Uterus (tissue), 4 donors: Measurements from ENCODE around the gene NCOR2. TPM values are rescaled to one million over a fixed set of nuclear protein-coding genes. Genes with fewer than 3 reads are reported as not detected.
A peak's percentile ranks its signal among the peaks of the same experiment; 100 is the strongest.

Experiments used
- DNase-seq, 2 donors: peaks; one replicate each; pipeline ENCODE4 v3.0.0-alpha.2; 2019 to 2020
- H3K27ac ChIP-seq, 2 donors: fragments of 200-600 bp; sonication (generic); 1 replicate in 1 of 2; 2 replicates in 1 of 2; pipeline ENCODE4 v1.5.1; 2016 to 2018
- H3K27me3 ChIP-seq, 2 donors: fragments of 200-600 bp; sonication (generic); one replicate each; pipeline ENCODE4 v1.5.1; 2018 to 2019; ENCODE audit warnings: control low read depth in 1 of 2
- H3K36me3 ChIP-seq, 2 donors: fragments of 200-600 bp; sonication (generic); one replicate each; pipeline ENCODE4 v1.5.1; 2019; ENCODE audit warnings: control low read depth in 1 of 2
- H3K4me1 ChIP-seq, 2 donors: fragments of 200-600 bp; sonication (generic); one replicate each; pipeline ENCODE4 v1.5.1; 2018 to 2019; ENCODE audit warnings: control low read depth in 1 of 2
- H3K4me3 ChIP-seq, 2 donors: fragments of 200-600 bp; sonication (generic); 1 replicate in 1 of 2; 2 replicates in 1 of 2; pipeline ENCODE4 v1.5.1; 2018 to 2019; ENCODE audit warnings: mild to moderate bottlenecking in 1 of 2
- H3K9me3 ChIP-seq, 2 donors: fragments of 200-600 bp; sonication (generic); one replicate each; pipeline ENCODE4 v1.5.1; 2019; ENCODE audit warnings: control low read depth in 1 of 2
- POLR2A ChIP-seq, 2 donors: fragments of 450-650 bp; IDR thresholded peaks; one replicate each; pipeline ENCODE4 v1.6.1; 2016; ENCODE audit warnings: antibody characterized with exemption in 2 of 2, mild to moderate bottlenecking in 1 of 2, moderate library complexity in 1 of 2
- intact Hi-C: fragments of 100-400 bp; cut with DNase I; formaldehyde crosslinking; loops from one replicate; pipeline ENCODE4 v1.15.1; 2023; ENCODE audit warnings: low total_unique reads
- total RNA-seq, 4 donors: library from RNA; depleted of rRNA in 3 of 4; stranded (reverse); fragments of >200 nt in 3 of 4; gene quantifications; one replicate each; pipeline versions ENCODE4 v1.1.0 to v1.2.4, GENCODE V29; 2014 to 2023
- TF ChIP-seq, protein P1 (sequence below), 4 experiments: fragments of 200-600 bp in 2 of 4; fragments of 450-650 bp in 2 of 4; sonication (generic) in 2 of 4; IDR thresholded peaks; one replicate each; pipeline ENCODE4 v1.5.1; 2016 to 2019; ENCODE audit warnings: antibody characterized with exemption in 4 of 4, mild to moderate bottlenecking in 2 of 4, moderate library complexity in 1 of 4
- donor health status: DM: yes; HTN: yes; CAD: no.

The NCOR2 gene
- total RNA-seq, 4 donors from 2014 or later: 65.1 to 436 (median 102) TPM

DNA sequence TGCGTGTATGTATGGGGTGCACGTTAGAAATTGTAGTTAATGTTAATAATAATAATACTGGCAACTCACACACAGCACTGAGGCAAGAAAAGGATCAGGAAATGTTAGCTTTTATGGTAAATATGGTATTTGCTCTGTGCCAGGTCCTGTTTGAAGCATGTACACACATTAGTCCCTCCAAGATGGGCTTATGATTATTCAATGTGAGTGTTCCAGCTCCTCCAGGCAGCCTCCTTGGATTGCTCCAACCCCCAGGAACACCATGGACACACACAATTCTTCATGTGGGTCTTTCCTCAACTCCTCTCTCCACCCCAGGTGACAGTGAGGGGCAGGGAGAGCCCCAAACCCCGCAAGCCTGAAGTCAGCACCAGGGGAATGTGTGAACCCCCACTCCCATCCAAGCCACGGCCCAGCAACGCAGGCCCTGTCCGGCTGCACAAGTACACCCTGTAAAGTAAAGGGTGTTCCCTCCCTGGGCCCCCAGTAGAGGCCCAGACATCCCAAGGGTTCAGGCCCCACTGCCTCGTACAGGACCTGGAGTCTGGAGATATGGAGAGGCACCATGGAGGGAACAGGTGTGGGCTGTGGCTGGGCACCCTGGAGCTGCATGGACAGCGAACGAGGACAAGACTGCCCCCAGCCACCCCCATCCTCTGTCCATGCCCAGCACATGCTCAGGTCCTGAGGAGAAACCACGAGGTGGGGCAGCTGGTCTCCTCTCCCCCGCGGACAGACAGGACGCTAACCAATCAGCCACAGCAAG lies 41.3 kb downstream of the NCOR2 start:
- Histone ChIP-seq H3K9me3 (no peaks in the 10 kb centered on the region), H3K4me3 (no peak overlapping the region), H3K27me3 (no peaks in the 10 kb centered on the region), H3K4me1 (peaks cover 0 to under 1% of the 10 kb centered on the region in 2 donors), H3K36me3 (no peaks in the 10 kb centered on the region), H3K27ac (no peak overlapping the region)
- no peak for DNase-seq
- TF ChIP-seq, protein P1, sequence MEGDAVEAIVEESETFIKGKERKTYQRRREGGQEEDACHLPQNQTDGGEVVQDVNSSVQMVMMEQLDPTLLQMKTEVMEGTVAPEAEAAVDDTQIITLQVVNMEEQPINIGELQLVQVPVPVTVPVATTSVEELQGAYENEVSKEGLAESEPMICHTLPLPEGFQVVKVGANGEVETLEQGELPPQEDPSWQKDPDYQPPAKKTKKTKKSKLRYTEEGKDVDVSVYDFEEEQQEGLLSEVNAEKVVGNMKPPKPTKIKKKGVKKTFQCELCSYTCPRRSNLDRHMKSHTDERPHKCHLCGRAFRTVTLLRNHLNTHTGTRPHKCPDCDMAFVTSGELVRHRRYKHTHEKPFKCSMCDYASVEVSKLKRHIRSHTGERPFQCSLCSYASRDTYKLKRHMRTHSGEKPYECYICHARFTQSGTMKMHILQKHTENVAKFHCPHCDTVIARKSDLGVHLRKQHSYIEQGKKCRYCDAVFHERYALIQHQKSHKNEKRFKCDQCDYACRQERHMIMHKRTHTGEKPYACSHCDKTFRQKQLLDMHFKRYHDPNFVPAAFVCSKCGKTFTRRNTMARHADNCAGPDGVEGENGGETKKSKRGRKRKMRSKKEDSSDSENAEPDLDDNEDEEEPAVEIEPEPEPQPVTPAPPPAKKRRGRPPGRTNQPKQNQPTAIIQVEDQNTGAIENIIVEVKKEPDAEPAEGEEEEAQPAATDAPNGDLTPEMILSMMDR (IDR thresholded peaks at IDR 0.05): no peak
- TF ChIP-seq POLR2A (IDR thresholded peaks at IDR 0.05): no peak
- intact Hi-C loops: no loop called here

DNA sequence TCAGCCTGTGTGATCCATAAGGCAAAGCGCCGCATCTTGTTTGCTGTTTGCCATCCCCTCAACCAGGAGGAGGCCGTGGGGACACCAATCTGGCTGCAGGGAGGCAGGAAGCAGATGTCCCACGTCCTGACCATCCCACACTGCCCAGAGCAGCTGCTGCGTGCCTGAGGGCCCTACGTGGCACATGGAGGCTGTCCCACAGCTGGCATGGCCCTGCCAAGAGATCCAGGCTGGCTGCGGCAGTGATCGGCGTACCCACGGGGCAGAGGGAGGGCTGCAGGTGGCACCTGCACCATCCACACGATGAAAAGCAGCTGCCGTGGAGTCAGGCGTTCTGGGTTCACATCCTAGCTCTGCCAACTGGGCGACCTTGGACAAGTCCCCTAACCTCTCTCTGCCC lies 42.0 kb downstream of the NCOR2 start:
- no peaks in the 10 kb centered on the region for H3K27me3 ChIP-seq
- H3K4me3 ChIP-seq: no peak overlapping the region
- H3K27ac ChIP-seq: peak overlapping the region; percentile 61 to 68
- H3K4me1 ChIP-seq: peaks cover 4 to 5% of the 10 kb centered on the region in 2 donors
- no peaks in the 10 kb centered on the region for H3K9me3 ChIP-seq
- TF ChIP-seq, protein P1 (IDR thresholded peaks at IDR 0.05): no peak
- TF ChIP-seq POLR2A (IDR thresholded peaks at IDR 0.05): no peak
- intact Hi-C loops: no loop called here
- H3K36me3 ChIP-seq: no peaks in the 10 kb centered on the region
- DNase-seq: no peak

DNA sequence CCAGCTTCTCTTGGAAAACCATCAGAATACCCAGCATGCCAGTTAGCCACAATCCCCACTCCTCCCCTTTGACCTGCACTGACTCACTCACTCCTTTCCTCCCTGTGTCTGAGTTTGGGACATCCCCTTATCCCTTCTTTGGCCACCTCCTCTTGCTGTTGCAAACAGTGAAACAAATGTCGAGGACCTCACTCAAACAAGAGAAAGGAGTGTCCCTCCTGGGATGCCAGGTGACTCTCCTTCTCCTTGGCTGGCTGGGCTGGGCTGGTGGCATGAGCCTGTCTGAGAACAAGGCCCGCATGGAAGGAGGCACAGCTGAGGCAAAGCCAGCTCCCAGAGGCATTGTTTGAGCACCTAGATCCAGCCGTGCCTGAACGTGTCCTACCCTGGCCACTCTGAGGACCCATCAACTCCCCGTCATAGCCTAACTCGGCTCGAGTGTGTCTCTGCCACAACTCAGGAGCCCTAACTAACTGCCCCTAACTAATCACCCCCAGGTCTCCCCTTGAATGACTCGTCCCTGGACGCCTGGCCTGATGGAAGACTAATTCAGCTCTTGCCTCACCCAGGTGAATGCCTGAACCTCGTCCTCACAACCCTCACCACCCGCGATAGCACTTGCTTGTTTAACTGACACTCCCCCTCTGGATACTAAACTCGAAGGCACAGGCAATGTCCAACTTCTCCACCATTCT lies 43.0 kb downstream of the NCOR2 start:
- no peaks in the 10 kb centered on the region for H3K9me3 ChIP-seq
- no peak overlapping the region for H3K4me3 ChIP-seq
- no peaks in the 10 kb centered on the region for H3K36me3 ChIP-seq
- H3K27me3 ChIP-seq: no peaks in the 10 kb centered on the region
- peak in 1 of 2 donors; percentile 28 for DNase-seq
- H3K4me1 ChIP-seq: peaks cover 14 to 15% of the 10 kb centered on the region in 2 donors
- peak overlapping the region; percentile 61 to 68 for H3K27ac ChIP-seq
- intact Hi-C loops: no loop called here
- no peak for TF ChIP-seq POLR2A (IDR thresholded peaks at IDR 0.05)
- TF ChIP-seq, protein P1 (IDR thresholded peaks at IDR 0.05): no peak

DNA sequence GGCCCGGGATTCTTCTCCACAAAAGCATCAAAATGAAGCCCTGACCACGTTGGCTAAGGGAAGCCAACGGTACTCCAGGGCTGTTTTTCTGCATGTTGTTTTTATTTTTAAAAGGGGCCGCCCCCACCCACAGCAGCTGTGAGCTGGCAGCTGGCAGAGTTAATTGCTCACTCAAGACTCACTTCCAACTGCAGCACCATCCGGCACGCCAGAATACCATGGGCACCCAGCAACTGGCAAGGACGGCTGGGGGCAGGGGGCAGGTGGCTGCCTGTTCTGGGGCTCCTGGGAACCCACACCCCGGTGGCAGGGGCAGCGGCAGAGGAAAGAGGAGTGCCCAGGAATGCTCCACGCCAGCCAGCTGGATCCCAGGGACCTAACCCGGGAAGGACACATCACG lies 44.3 kb downstream of the NCOR2 start:
- intact Hi-C loops: no loop called here

More for the DNA sequence above, 44.3 kb downstream of the NCOR2 start:
- Histone ChIP-seq H3K27ac (peak overlapping the region; percentile 61 to 68), H3K4me3 (no peak overlapping the region), H3K36me3 (no peaks in the 10 kb centered on the region), H3K9me3 (no peaks in the 10 kb centered on the region), H3K4me1 (peaks cover 18% of the 10 kb centered on the region in 2 donors), H3K27me3 (no peaks in the 10 kb centered on the region)
- DNase-seq: peak in 1 of 2 donors; percentile 27
- no peak for TF ChIP-seq POLR2A (IDR thresholded peaks at IDR 0.05)
- TF ChIP-seq, protein P1 (IDR thresholded peaks at IDR 0.05): no peak
